VCaP (cell line): ENCODE results near the gene SPINK9.

ENCODE experiments used
- H3K27ac ChIP-seq: fragments of 450-650 bp; 2 replicates; pipeline ENCODE4 v1.5.1; 2017
- TF ChIP-seq, protein P1 (sequence below): fragments of 450-650 bp; conservative IDR thresholded peaks from 2 replicates; pipeline ENCODE4 v1.5.1; 2017; ENCODE audit warnings: mild to moderate bottlenecking, moderate library complexity

The SPINK9 gene, protein sequence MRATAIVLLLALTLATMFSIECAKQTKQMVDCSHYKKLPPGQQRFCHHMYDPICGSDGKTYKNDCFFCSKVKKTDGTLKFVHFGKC

GRCh38 chr5:148335259-148335658 is at the start of gene SPINK9:
SPINK9 (plus strand) TSS chr5:148335559; CDS start chr5:148335614, 55 bp downstream.
- TF ChIP-seq, protein P1, sequence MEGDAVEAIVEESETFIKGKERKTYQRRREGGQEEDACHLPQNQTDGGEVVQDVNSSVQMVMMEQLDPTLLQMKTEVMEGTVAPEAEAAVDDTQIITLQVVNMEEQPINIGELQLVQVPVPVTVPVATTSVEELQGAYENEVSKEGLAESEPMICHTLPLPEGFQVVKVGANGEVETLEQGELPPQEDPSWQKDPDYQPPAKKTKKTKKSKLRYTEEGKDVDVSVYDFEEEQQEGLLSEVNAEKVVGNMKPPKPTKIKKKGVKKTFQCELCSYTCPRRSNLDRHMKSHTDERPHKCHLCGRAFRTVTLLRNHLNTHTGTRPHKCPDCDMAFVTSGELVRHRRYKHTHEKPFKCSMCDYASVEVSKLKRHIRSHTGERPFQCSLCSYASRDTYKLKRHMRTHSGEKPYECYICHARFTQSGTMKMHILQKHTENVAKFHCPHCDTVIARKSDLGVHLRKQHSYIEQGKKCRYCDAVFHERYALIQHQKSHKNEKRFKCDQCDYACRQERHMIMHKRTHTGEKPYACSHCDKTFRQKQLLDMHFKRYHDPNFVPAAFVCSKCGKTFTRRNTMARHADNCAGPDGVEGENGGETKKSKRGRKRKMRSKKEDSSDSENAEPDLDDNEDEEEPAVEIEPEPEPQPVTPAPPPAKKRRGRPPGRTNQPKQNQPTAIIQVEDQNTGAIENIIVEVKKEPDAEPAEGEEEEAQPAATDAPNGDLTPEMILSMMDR = no peak
- H3K27ac ChIP-seq = no peak within 1 kb of the TSS

- H3K27ac ChIP-seq = peak overlapping the region; percentile 9; the same call in 1 of the 2 replicates
- TF ChIP-seq, protein P1 = peak; percentile 82
Measured at GRCh38 chr5:148290271-148291195, 44.8 kb upstream of the SPINK9 start.

- no peak overlapping the region for H3K27ac ChIP-seq
- TF ChIP-seq, protein P1 = no peak
Measured at GRCh38 chr5:148297731-148298130, 37.6 kb upstream of the SPINK9 start.

DNA sequence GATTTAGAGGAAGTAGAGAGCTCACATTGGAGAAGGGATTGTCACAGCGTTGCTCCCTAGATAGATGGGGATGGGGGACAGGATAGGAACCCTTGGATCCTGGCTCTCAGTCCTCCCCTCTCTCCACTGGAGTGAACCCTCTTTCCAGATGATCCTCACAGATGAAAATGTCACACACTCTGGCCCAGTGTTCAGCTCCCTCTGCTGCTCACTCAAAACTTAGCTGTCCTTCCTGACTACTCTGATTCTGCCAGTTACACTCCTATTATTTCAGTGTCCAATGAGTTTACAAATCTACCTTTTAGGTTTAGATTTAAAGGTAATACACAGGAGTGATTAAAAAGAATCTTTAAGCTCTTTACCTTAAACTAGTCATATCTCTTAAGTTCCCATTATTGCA is 28.9 kb upstream of the SPINK9 start:
- no peak overlapping the region for H3K27ac ChIP-seq
- TF ChIP-seq, protein P1 = peak; percentile 40

DNA sequence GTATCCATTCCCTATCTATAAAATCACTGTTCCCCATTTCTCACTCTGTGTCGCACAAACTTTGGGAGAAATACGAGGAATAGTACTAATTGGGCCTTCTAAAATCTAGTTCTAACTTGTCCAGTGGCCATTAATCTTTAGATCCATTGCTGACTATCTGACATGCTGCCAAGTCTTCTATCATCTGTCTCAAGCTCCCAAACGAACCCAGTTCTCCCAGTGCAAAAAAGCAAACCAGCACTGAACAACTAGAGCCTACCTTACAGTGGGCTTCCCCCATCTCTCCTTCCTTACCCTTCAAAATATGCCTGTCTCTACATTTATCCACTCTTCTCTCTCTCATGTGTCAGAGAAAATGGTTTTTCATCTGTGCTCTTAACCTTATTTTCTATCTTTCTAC is 26.3 kb upstream of the SPINK9 start:
- TF ChIP-seq, protein P1 = no peak
- no peak overlapping the region for H3K27ac ChIP-seq

- TF ChIP-seq, protein P1 = no peak
- no peak overlapping the region for H3K27ac ChIP-seq
Measured at GRCh38 chr5:148309746-148310145, 25.6 kb upstream of the SPINK9 start.

GRCh38 chr5:148311484-148311883 is 23.9 kb upstream of the SPINK9 start:
- no peak overlapping the region for H3K27ac ChIP-seq
- TF ChIP-seq, protein P1 = no peak
